CD4-positive, alpha-beta T cell treated with Interleukin-17A for 4 hours (primary cell): ENCODE data around the gene MMUT.
"Not testable (repeated sequence)": the region's sequence is repeated elsewhere in the genome, so short reads cannot be mapped to it uniquely, and the experiment has no call there.

Experiments
- DNase-seq: peaks from one replicate; pipeline ENCODE4 v3.0.0-alpha.2; 2020; ENCODE audit warnings: mixed read lengths

Gene MMUT

DNA sequence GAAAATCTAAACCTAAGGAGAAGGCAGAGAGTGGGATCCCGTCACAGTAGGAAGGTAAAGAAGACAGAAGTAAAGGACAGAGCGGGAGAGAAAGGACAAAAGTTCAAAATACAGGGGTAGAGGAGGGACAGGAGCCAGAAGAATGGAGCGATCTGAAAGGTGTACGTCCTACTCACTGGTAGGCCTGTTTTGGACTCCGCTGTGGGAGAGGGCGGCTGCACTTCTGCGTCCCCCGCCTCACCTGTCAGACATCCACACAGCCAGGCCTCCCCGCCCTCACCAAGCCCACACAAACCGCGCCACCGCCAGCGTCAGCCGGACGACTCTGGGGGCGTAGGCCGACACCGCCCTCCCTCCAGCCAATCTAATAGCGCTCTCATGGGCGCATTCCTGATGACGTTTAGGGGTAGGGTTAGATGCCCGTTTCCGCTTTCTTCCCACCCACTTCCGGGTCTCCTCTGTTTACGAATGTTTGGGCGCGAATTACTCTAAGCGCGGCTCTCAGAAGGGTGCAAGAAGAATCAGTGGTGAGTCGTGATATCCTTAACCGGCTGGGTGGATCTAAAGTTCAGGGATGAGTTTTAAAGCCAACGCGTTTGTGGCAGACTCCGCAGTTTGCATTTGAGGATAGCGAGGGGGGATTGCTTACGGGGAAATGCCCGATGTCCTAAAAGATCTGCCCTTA, at the start of gene MMUT, which contains the start of gene CENPQ:
Gene MMUT (minus strand): TSS at position 327 of the 685 bp plus-strand sequence. CDS start 3,787 bp downstream, outside the sequence.
Gene CENPQ (plus strand): TSS at position 444 of the 685 bp plus-strand sequence. CDS start 6,807 bp downstream, outside the sequence.
- peak; percentile 89 for DNase-seq

DNA sequence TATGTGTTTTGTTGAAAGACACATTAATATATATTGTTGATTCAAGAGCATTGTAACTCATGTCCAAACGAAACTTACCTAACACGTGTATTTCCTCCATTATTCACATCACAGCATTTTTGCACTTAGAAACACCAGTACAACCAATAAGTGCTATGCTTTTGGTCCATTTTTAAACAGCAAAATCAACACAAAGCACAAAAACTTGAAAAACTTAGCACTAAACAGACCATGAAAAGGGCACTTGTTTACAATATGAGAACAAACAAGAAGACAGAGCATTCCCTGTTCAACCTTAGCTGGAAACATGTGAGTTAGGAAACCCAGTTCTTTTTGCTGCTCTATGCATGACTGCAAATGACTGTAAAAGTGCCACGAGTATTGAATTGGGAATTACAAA, 46.3 kb upstream of the MMUT start:
- DNase-seq, result no peak

DNA sequence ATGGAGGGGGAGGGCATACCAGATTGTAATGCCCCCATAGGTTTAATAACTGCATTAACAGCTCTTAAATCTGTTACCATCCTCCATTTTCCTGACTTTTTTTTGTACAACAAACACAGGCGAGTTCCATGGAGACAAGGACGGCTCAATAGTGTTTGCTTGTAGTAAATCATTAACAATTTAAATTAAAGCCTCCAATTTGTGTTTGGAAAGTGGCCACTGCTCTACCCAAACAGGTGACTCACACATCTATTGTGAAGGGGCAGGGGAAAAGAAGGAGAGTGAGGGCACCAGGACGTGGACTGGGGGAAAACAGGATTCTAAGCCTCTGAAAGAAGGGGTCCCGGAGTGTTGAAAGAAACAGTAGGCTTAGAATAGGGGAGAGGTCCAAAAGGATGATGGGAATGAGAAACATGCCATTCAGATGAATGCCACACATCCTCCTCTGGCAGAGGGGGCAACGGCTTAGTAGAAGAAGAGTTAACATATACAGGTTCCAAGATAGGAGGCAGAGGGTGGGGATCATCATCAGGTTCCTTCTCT, 43.6 kb upstream of the MMUT start:
- DNase-seq, result no peak

DNA sequence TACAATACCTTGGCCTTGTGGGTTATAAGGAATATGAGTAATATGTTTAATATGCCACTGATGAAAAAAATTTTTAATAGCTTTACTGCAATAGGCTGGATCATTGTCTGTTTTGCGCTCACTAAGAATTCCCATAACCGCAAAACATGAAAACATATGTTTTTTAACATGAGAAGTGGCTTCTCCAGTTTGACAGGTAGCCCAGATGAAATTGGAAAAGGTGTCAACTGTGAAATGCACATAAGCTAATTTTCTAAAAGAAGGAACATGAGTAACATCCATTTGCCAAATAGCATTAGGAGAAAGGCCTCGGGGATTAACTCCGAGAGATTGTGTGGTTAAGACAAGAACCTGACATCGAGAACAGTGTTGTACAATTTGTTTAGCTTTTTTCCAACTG, 41.6 kb upstream of the MMUT start:
- DNase-seq, result no peak

DNA sequence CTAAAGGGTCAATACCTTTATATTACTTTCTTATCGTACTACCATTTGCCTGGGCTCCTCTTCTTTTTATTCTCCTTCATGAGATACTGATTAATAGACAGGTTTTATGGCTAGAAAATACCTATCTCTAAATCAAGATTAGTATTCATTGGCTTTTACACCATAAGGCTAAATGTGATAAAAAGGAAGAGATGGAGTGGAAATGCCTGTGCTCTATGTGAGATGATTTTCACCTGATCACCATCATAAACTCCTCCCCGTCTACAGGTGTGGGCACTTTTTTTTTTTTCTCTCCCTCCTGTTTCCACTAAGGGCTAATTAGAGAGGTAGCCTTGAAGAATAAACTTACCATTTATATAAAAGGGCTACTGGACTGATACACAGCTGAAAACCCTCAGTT, 36.6 kb upstream of the MMUT start, which contains the start of gene GLYATL3:
Gene GLYATL3 (plus strand): TSS at position 301 of the 400 bp plus-strand sequence. CDS start 12,068 bp downstream, outside the sequence.
- no peak for DNase-seq

DNA sequence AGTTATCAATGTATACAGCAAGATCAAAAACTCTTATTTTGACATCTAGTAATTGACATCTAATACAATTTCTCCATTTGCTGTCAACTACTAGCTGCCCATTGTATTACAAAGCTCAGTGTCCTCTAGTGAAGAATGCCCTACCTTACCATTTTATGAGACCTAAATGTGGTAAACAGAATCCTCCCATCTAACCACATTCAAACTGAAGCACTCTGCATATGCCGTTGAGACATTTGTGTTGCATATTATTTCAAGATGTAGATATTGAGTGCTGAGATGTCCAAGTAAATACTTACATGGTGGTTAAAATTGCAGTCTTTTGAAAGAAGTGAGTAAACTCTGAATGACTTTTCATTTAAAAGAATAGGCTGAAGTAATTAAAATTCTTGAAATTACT, 36.1 kb upstream of the MMUT start:
- no peak for DNase-seq

DNA sequence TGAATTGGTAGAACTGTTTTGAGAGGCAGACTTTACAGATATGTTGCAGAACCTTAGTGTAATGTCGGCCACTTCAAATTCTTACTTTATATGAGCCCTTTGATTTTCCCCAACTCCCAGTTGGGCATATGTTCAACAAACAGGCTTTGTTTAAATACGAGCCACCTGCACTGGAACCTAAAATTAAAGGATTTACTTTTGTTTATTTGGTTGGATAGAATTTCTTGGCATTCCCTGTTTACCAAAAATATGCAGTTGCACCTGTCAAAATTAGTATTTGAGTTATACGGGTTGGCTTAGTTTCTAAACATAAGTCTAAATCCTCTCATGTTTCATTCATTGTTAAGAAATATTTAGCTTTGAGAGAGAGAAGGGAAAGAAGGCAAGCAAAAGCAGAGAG, 34.3 kb upstream of the MMUT start:
- no peak for DNase-seq

DNA sequence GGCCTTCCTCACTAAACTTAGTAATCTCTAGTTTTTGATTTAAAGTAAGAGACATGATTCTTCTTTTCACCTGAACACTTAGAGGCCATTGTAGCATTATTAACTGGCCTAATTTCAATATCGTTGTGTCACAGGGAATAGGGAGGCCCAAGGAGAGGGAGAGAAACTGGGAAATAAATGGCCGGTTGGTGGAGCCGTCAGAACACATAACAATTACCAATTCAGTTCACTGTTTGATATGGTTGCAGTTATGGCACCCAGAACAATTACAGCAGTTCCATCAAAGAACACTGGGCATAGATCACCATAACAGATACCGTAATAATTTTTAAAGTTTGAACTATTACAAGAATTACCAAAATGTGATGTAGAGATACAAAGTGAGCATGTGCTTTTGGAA, 27.6 kb upstream of the MMUT start:
- no peak for DNase-seq

DNA sequence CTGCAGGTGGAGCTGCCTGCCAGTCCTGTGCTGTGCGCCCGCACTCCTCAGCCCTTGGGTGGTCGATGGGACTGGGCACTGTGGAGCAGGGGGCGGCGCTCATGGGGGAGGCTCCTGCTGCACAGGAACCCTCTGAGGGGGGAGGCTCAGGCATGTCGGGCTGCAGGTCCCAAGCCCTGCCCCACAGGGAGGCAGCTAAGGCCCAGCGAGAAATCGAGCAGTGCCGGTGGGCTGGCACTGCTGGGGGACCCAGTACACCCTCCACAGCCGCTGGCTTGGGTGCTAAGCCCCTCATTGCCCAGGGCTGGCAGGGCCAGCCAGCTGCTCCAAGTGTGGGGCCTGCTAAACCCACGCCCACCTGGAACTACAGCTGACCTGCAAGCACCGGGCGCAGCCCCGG, 20.3 kb upstream of the MMUT start:
- DNase-seq, result not testable (repeated sequence)

DNA sequence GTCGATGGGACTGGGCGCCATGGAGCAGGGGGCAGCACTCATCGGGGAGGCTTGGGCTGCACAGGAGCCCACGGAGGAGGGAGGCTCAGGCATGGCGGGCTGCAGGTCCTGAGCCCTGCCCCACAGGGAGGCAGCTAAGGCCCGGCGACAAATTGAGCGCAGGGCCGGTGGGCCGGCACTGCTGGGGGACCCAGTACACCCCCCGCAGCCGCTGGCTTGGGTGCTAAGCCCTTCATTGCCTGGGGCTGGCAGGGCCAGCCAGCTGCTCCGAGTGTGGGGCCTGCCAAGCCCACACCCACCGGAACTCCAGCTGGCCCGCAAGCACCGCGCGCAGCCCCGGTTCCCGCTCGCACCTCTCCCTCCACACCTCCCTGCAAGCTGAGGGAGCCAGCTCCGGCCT, 18.8 kb upstream of the MMUT start:
- not testable (repeated sequence) for DNase-seq

DNA sequence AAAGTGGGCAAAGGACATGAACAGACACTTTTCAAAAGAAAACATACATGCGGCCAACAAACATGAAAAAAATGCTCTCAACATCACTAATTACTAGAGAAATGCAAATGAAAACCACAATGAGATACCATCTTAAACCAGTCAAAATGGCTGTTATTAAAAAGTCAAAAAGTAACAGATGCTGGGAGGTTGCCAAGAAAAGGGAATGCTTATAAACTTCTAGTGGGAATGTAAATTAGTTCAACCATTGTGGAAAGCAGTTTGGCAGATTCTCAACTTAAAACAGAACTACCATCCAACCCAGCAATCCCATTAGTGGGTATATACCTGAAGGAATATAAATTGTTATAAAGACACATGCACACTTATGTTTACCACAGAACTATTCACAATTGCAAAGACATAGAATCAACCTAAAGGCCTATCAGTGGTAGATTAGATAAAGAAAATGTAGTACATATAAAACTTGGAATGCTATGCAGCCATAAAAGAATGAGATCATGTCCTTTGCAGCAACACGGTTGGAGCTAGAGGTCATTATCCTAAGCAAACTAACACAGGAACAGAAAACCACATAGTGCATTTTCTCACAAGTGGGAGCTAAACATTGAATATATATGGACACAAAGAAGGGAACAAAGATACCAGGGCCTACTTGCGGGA, 16.4 kb upstream of the MMUT start:
- DNase-seq, result no peak

DNA sequence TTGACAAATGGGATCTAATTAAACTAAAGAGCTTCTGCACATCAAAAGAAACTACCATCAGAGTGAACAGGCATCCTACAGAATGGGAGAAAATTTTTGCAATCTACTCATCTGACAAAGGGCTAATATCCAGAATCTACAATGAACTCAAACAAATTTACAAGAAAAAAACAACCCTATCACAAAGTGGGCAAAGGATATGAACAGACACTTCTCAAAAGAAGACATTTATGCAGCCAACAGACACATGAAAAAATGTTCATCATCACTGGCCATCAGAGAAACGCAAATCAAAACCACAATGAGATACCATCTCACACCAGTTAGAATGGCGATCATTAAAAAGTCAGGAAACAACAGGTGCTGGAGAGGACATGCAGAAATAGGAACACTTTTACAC, 13.5 kb upstream of the MMUT start:
- DNase-seq, result not testable (repeated sequence)

DNA sequence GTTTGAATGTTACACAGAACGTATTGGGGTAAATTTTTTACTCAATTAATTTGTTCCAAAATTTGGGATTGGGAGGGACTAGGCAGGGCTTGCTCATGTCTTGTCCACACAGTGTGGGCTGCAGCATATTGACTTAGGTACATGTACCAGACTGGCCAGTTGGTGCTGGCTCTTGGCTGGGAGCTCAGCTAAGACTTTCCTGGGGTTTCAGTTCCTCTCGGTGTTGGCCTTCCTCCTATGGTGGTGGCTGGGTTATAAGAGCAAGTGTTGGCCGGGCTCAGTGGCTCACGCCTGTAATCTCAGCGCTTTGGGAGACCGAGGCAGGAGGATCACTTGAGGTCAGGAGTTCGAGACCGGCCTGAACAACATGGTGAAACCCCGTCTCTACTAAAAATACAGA, 5.0 kb upstream of the MMUT start:
- DNase-seq, result no peak

DNA sequence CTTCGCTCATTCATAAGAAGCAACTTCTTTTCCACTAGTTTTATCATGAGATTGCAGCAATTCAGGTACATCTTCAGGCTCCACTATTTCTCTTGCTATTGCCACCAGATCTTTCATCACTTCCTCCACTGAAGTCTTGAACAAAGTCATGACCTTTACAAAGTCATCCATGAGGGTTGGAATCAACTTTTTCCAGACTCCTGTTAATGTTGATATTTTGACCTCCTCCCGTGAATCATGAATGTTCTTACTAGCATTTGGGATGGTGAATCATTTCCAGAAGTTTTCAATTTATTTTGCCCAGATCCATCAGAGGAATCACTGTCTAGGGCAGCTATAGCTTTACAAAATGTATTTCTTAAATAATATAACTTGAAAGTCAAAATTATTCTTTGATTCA, 1.6 kb upstream of the MMUT start:
- no peak for DNase-seq

DNA sequence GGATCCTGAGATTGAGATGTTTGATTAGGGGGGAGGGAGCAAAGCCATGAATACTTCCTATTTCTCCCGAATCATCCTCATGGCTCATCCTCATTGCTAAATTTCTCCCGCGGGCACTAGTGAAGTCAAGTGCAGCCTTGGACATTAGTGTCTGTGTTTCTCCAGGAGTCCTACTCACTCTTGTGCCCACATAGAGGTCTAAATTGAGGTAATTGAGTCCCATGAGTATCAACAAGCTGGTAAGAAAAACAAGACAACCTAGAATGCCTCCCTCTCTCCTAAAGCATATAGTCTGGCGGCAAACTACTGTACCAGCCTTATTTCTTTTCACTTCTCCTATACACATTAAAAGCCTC, 537 bp upstream of the MMUT start:
- DNase-seq, result no peak

DNA sequence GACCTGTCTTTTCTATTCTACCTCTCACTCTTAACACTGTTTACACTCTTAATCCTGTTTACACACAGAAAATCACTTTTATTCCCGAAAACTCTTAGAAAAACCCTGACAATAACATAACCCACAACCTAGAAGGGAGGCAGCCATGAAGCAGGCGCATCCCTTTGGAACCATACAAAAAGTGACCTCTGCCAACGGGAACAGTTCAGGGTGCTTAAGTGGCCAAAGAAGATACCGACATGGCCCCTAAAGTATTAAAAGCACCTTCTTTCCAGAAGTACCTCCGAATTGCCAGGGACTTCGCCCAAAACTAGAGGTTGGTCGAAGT, 490 bp downstream of the MMUT start:
- DNase-seq, result no peak

DNA sequence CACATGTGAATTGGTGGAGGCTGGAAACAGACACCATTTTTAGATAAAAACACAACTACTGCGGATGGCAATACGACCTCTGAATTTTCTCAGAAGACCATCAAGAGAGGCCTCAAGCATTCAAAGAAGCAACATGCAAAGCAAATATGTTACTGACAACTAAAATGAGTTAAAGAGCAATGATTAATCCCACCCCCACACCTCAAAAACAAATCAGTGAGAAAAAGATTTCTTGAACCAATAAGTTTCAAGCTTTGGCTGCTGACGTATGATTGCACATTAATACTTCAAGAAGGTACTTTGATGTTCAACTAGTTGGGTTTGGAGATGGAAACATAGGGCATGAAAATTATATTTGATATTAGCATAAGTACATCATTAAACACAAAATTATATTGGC, 982 bp downstream of the MMUT start:
- DNase-seq, result no peak

DNA sequence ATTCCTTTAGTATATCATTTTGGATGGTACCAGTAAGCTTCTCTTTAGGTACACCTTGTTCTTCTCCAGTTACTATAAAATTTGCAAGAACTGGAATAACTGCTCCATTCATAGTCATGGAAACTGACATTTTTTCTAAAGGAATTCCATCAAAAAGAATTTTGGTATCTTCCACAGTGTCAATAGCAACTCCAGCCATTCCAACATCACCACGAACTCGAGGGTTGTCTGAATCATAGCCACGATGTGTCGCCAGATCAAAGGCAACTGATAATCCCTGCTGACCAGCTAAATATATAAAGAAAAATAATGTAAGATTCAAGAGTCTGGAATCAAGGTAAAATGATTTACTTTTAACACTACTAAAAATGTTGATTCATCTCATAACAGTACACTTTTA, 5.3 kb downstream of the MMUT start:
- no peak for DNase-seq

DNA sequence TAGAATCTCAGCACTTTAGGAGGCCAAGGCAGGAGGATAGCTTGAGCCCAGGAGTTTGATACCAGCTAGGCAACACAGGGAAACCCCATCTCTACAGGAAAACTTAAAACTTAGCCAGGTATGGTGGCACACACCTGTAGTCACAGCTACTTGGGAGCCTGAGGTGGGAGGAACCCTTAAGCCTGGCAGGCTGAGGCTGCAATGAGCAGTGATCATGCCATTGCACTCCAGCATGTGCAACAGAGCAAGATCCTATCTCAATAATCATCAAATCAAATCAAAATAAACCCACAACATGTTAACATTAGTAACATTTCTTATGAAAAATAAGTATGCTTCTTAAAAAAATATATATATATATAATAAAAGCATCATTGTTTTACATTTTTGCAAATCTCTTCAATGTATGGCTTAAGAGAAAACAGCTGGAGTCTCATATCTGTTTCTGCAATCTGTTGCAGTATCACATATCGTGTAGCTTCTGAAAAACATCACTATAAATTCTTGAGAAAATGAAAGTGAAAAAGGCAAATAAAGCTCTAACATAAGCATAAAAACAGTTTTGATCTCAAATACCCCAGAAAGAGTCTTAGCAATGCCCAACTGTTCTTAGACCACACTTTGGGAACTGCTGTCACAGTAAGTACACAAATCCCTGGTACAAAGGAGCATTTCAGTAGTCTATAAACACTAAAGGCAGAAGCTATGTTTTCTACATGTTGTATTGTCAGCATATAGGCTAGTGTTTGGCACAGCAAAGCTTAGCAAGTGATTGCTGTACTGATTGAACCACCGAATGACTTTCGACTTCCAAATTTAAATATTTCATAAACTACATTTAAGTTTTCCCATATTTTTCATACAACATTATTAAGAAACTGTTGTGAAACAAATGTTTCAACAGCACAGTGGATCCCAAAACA, 8.0 kb downstream of the MMUT start:
- no peak for DNase-seq

DNA sequence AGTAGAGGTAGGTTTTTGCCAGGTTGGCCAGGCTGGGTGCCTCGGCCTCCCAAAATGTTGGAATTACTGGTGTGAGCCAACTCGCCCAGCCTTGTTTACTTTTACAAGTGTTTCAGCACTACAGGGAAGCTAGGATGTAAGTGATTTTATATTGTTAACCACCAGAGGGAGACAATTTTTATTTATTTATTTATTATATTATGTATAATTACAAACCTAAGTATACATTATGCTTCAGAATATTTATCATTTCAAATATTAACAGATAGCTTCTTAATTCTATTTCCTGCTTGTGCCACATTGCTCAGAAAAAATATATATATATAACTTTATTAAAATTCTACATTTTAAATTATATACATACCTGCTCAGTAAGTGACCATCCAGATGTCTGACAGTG, 9.8 kb downstream of the MMUT start:
- no peak for DNase-seq

DNA sequence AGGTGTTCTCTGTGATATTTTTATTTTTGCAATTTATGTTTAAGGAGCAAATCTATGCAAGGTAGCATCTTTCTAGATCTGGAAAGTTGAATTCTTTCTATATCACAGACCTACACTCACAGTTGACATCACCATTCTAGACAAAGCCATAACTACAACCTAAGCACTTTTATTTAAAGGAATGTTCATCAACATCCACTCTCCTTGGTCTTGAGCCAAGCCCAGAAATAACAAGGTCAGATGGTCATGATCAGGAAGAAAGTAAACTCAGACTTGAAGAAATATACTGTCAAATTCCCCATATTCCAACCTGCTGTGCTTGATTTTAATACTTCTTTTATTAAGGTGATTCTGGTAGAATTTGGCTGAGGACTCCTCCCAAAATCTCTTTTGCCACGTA, 32.2 kb downstream of the MMUT start:
- DNase-seq, result no peak

DNA sequence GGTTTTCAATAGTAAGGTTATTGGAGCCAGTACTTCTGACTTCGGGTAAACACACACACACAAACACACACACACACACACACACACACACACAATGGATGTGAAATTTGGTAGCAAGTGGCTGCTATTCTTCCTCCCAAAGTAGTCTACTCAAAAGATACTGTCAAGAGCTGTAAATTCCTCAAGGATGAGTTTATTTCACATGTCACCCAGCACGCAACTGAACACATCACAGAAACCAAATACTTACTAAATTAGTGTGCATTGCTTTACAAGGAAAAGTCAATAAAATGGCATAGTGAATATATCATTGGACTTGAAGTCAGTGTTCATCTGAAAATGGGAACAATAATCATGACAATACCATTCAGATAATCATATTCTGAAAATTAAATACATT, 32.9 kb downstream of the MMUT start:
- no peak for DNase-seq

DNA sequence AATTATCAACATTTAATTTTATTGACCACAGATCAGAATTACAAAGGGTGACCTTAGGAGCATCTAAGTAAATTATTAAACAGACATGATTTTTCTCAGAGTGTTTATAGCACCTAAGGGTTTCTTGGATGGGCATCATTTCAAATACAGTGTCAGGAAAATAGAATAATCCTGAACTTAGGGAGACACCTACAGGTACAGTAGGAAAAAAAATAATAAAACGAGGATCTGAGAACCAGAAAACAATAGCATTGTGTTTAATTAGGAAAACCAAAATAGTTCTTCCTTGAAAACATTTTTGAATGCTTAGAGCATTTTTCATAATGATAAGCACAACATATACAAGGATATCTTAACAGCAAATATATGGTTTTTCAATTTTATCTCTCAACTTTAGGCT, 39.2 kb downstream of the MMUT start:
- DNase-seq, result no peak
